Ecto neural progenitor cell (in vitro differentiated cells): ENCODE results near the gene ZNF771.
"Not testable (repeated sequence)": the region's sequence is repeated elsewhere in the genome, so short reads cannot be mapped to it uniquely, and the experiment has no call there.

Experiments used
- DNase-seq: peaks from one replicate; pipeline ENCODE4 v3.0.0-alpha.2; 2018; ENCODE audit warnings: low spot score

The ZNF771 gene

GRCh38 chr16:30437511-30438046, 30.2 kb downstream of the ZNF771 start:
- DNase-seq, result no peak

GRCh38 chr16:30438835-30439234, 31.4 kb downstream of the ZNF771 start:
- DNase-seq, result no peak

GRCh38 chr16:30439720-30440348, 32.4 kb downstream of the ZNF771 start:
- no peak for DNase-seq

GRCh38 chr16:30443631-30444030, 36.2 kb downstream of the ZNF771 start:
- DNase-seq, result no peak

- DNase-seq, result no peak
Observed at GRCh38 chr16:30444231-30445148, 37.1 kb downstream of the ZNF771 start.

GRCh38 chr16:30445149-30445407, 37.7 kb downstream of the ZNF771 start:
- DNase-seq, result no peak

- DNase-seq, result peak; percentile 91
Observed at GRCh38 chr16:30445408-30446202, 38.2 kb downstream of the ZNF771 start, which contains the start of gene SEPHS2. Gene SEPHS2, minus strand, starts transcription at chr16:30445874. Its CDS starts 147 bp downstream, at chr16:30445727.

GRCh38 chr16:30446203-30446595, 38.8 kb downstream of the ZNF771 start:
- DNase-seq, result no peak

- no peak for DNase-seq
Observed at GRCh38 chr16:30447512-30448226, 40.3 kb downstream of the ZNF771 start.

GRCh38 chr16:30449116-30449435, 41.7 kb downstream of the ZNF771 start:
- no peak for DNase-seq

GRCh38 chr16:30452709-30453580, 45.5 kb downstream of the ZNF771 start:
- not testable (repeated sequence) for DNase-seq

- no peak for DNase-seq
Observed at GRCh38 chr16:30456302-30456701, 48.9 kb downstream of the ZNF771 start.

- DNase-seq, result no peak
Observed at GRCh38 chr16:30457256-30457655, 49.9 kb downstream of the ZNF771 start.

- no peak for DNase-seq
Observed at GRCh38 chr16:30457743-30458560, 50.5 kb downstream of the ZNF771 start.

- DNase-seq, result no peak
Observed at GRCh38 chr16:30458561-30459394, 51.4 kb downstream of the ZNF771 start.

- no peak for DNase-seq
Observed at GRCh38 chr16:30459456-30459855, 52.0 kb downstream of the ZNF771 start.

- not testable (repeated sequence) for DNase-seq
Observed at GRCh38 chr16:30461426-30461825, 54.0 kb downstream of the ZNF771 start.

GRCh38 chr16:30464078-30464477, 56.7 kb downstream of the ZNF771 start:
- no peak for DNase-seq
